RWPE2 (cell line): Measurements from ENCODE around the gene FAM163A.
A peak's percentile ranks its signal among the peaks of the same experiment; 100 is the strongest.

Source experiments
- ATAC-seq: fragments of 200-7000 bp; cut with Tn5 transposase; 3 replicates; pipeline ENCODE4 v1.9.1; 2021; ENCODE audit warnings: low read depth
- DNase-seq: peaks from one replicate; pipeline ENCODE4 v3.0.0-alpha.2; 2020; ENCODE audit warnings: low spot score
- H3K27ac ChIP-seq: fragments of 450-650 bp; 2 replicates; pipeline ENCODE4 v1.5.1; 2017; ENCODE audit warnings: mild to moderate bottlenecking; ENCODE audit not compliant: poor library complexity, severe bottlenecking
- H3K27me3 ChIP-seq: fragments of 250-450 bp; sonication (Bioruptor Pico); 2 replicates; pipeline ENCODE4 v1.5.1; 2021; ENCODE audit warnings: mild to moderate bottlenecking, moderate library complexity; ENCODE audit not compliant: insufficient read depth, poor library complexity, severe bottlenecking
- H3K36me3 ChIP-seq: fragments of 250-450 bp; sonication (Bioruptor Pico); 2 replicates; pipeline ENCODE4 v1.5.1; 2020; ENCODE audit warnings: low read depth, mild to moderate bottlenecking, moderate library complexity
- H3K4me1 ChIP-seq: fragments of 250-450 bp; sonication (Bioruptor Pico); 2 replicates; pipeline ENCODE4 v1.5.1; 2021; ENCODE audit warnings: mild to moderate bottlenecking, moderate library complexity; ENCODE audit not compliant: insufficient read depth, poor library complexity, severe bottlenecking
- H3K4me3 ChIP-seq: fragments of 250-450 bp; sonication (Bioruptor Pico); 2 replicates; pipeline ENCODE4 v1.5.1; 2021; ENCODE audit warnings: mild to moderate bottlenecking, moderate library complexity; ENCODE audit not compliant: severe bottlenecking
- H3K9me3 ChIP-seq: fragments of 250-450 bp; sonication (Bioruptor Pico); 2 replicates; pipeline ENCODE4 v1.5.1; 2021; ENCODE audit warnings: mild to moderate bottlenecking, moderate library complexity; ENCODE audit not compliant: severe bottlenecking
- TF ChIP-seq, protein P1 (sequence below): fragments of 450-650 bp; IDR thresholded peaks from one replicate; pipeline ENCODE4 v1.5.1; 2017; ENCODE audit warnings: mild to moderate bottlenecking, moderate library complexity; ENCODE audit not compliant: poor library complexity, severe bottlenecking

Gene FAM163A

GRCh38 chr1:179813626-179814545 is 70.8 kb downstream of the FAM163A start:
- ATAC-seq (no peak), DNase-seq (peak; percentile 23)
- Histone ChIP-seq H3K4me3 (no peak overlapping the region), H3K27me3 (peaks cover 3% of the 10 kb centered on the region), H3K9me3 (no peaks in the 10 kb centered on the region), H3K4me1 (no peaks in the 10 kb centered on the region), H3K36me3 (no peaks in the 10 kb centered on the region), H3K27ac (no peak overlapping the region)
- TF ChIP-seq, protein P1, sequence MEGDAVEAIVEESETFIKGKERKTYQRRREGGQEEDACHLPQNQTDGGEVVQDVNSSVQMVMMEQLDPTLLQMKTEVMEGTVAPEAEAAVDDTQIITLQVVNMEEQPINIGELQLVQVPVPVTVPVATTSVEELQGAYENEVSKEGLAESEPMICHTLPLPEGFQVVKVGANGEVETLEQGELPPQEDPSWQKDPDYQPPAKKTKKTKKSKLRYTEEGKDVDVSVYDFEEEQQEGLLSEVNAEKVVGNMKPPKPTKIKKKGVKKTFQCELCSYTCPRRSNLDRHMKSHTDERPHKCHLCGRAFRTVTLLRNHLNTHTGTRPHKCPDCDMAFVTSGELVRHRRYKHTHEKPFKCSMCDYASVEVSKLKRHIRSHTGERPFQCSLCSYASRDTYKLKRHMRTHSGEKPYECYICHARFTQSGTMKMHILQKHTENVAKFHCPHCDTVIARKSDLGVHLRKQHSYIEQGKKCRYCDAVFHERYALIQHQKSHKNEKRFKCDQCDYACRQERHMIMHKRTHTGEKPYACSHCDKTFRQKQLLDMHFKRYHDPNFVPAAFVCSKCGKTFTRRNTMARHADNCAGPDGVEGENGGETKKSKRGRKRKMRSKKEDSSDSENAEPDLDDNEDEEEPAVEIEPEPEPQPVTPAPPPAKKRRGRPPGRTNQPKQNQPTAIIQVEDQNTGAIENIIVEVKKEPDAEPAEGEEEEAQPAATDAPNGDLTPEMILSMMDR: no peak

GRCh38 chr1:179814546-179814838 is 71.4 kb downstream of the FAM163A start:
- peaks cover 3% of the 10 kb centered on the region for H3K27me3 ChIP-seq
- no peaks in the 10 kb centered on the region for H3K9me3 ChIP-seq
- H3K4me1 ChIP-seq: no peaks in the 10 kb centered on the region
- ATAC-seq (peak; percentile 47), DNase-seq (peak; percentile 47)
- H3K27ac ChIP-seq: no peak overlapping the region
- no peaks in the 10 kb centered on the region for H3K36me3 ChIP-seq
- peak overlapping the region; percentile 28 for H3K4me3 ChIP-seq
- TF ChIP-seq, protein P1: no peak

DNA sequence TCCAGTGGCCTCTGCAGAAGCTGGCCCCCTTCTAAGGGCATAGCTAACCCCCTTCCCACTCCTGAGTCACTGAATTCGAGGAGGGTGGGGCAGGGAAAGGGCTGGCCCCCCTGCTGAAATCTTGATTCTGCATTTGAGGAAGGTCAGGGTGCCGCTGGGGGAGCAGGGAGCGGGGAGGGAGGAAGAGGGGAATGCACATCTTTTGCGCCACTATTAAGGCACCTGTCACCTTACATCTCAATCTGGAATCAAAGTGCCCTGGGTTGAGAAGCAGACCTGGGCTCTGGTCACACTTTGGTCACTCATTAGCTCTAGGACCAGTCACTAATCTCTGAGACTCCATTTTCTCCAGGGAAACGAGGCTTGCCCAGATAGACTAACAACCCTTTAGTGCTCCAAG is 72.5 kb downstream of the FAM163A start:
- no peak for DNase-seq
- no peaks in the 10 kb centered on the region for H3K36me3 ChIP-seq

DNA sequence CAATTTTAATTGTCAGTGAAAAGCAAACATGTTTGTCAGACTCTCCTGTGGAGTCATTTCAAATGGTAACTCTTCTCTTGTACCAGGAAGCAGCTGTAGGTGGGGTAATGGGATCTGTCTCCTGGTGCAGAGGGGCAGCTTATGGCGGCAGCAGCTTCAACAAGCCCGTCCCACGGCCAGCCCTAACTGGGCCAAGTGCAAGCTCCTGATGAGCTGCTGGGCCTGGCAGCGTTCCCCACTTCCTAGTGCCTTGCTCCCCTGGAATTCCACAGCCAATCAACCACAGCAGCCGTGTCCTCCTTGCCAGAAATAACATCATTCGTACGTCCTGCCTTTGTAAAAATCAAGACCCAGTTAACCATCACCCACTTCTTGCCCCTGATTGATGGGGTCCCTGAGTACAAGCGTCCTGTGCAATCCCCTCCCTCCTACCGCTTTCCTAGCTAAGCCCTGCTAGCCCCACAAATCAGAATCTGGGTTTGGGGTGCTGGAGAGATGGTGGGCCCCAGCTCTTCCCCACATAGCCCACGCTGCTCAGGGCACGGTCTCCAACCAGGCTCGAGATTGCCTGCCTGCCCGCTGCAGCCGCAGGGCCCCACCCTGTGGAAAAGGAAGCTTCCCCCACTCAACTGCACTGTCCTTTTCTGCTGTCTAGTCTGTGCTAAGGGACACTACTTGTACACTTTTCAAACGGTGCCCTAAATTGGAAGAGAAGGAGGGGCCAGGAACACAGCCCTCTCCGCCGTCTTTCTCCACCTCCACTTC is 73.3 kb downstream of the FAM163A start:
- DNase-seq: no peak
- H3K4me3 ChIP-seq: no peak overlapping the region
- H3K9me3 ChIP-seq: no peaks in the 10 kb centered on the region
- no peak for ATAC-seq
- no peaks in the 10 kb centered on the region for H3K27me3 ChIP-seq
- H3K27ac ChIP-seq: no peak overlapping the region
- H3K36me3 ChIP-seq: no peaks in the 10 kb centered on the region
- TF ChIP-seq, protein P1: no peak
- H3K4me1 ChIP-seq: no peaks in the 10 kb centered on the region

More for the DNA sequence above, 72.5 kb downstream of the FAM163A start:
- Histone ChIP-seq H3K27me3 (no peaks in the 10 kb centered on the region), H3K9me3 (no peaks in the 10 kb centered on the region), H3K27ac (no peak overlapping the region), H3K4me3 (peak overlapping the region; percentile 28), H3K4me1 (no peaks in the 10 kb centered on the region)
- no peak for ATAC-seq
- TF ChIP-seq, protein P1: no peak
